HG03159 (cell line): Measurements from ENCODE around the gene OMA1.
"Not testable (repeated sequence)": the region's sequence is repeated elsewhere in the genome, so short reads cannot be mapped to it uniquely, and the experiment has no call there.

Source experiments
- ATAC-seq: cut with Tn5 transposase; IDR thresholded peaks from one replicate; pipeline ENCODE4 v1.9.1; 2021; ENCODE audit warnings: mild to moderate bottlenecking, moderate library complexity; ENCODE audit not compliant: unreplicated experiment

Gene OMA1

DNA sequence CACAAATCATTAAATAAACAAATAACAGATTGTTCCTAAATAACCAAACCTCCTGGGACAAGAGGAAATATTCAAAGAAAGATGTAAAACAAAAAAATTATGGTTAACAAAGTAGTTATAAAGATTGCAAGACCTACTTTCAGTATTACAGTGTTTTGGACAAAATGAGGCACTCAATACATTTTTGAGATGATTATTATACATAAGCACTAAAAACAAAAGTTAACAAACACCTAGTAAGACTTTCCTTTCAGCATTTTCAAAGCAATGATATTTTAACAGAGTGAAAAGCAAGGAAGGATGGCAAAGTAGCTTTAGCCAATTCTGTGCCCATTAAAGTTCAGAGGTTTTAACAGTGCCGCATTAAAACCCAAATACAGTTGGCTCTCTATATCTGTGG, 17.2 kb downstream of the OMA1 start:
- ATAC-seq, result no peak

- no peak for ATAC-seq
Observed at GRCh38 chr1:58528518-58528917, 18.0 kb downstream of the OMA1 start.

GRCh38 chr1:58524353-58524945, 22.1 kb downstream of the OMA1 start:
- no peak for ATAC-seq

- no peak for ATAC-seq
Observed at GRCh38 chr1:58515794-58516401, 30.6 kb downstream of the OMA1 start.

DNA sequence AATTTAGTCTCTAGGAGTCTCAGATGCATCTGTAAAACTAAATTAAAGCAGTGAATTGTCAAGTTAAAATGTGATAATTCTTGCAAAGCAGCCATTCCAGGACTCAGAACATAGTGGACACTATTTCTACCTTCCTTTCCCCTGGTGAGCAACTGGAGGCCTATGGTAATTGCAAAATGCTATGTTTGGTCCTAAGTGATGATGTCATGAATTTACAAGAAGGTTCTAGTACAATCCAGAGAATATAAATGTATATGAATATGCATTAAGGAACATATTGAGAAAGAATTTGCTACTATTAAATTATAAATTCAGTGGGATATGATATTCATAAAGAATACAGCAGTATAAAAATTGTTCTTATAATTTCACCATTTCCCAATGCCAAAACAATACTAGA, 32.6 kb downstream of the OMA1 start:
- no peak for ATAC-seq

- no peak for ATAC-seq
Observed at GRCh38 chr1:58508629-58509028, 37.9 kb downstream of the OMA1 start.

GRCh38 chr1:58505286-58505685, 41.2 kb downstream of the OMA1 start:
- ATAC-seq, result no peak

- ATAC-seq, result no peak
Observed at GRCh38 chr1:58502519-58502918, 44.0 kb downstream of the OMA1 start.

DNA sequence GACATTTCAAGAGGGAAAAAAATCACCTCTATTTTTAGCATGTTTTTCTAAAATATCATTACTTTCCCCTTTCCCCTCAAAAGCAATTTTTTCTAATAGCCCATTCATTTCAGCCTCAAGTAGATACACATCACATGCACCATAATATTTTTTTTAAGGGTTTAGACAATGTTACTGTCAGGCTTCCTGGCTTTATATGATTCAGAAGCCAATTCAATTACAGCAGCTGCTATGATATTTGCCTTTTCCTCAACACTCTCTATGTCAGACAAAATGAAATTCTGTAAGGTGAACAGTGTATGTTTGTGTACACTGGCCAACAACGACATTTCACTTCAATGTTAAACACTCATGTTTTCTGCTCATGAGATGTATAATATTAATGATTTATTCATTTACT, 46.5 kb downstream of the OMA1 start:
- ATAC-seq, result no peak

DNA sequence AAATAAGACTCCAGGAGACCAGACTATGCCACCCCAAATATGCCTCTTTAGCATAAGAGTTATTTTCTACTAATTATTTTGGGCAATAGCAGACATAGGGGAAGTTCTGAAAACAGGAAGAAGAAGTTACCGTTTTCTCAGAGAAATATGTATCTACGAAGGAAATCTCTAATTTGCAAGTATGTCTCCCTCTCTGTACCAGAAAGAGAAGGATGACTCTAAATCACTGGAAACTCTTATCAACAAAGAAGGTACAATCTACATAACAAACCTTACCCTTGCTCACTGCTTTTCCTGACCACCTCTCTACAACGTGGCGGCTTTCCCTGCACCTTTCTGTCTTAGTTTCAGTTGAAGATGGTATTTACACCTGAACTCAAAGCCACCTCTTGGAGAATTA, 49.0 kb downstream of the OMA1 start:
- no peak for ATAC-seq

DNA sequence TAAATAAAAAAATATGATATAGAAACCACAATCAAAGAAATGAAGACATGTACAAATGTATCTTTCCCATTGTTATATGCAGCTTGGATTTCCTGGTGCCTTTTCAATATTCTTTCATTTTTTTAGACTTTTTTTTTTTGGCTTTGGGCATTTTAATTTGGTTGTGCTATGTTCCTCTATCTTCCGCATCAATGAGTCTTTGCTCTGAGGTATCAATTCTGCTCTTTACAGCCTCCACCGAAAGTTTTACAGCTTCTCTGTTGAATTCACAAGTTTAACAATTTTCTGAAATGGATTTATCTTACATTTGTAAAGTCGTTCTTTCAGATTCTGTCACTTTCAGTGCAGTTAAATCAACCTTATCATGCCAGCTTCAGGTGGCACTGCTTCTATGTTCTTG, 50.5 kb downstream of the OMA1 start:
- no peak for ATAC-seq

GRCh38 chr1:58488914-58489313, 57.6 kb downstream of the OMA1 start:
- ATAC-seq, result not testable (repeated sequence)

DNA sequence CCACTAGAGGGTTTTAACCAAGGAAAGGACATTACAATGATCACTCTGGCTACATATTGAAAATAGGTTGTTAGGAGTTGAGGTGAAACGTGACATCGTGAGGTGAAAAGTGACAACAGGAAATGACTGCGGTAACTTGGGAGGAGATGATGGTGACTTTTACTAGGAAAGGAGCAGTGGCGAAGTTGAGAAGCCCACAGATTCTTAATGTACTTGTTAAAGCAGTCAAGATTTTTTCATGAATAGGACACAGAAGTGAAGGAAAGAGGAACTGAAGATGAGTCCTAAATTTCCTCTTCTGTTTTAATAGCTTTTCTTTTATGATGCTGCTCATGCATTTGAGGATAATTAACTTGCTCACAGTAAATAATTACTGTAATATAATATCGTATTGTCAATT, 59.5 kb downstream of the OMA1 start:
- no peak for ATAC-seq

DNA sequence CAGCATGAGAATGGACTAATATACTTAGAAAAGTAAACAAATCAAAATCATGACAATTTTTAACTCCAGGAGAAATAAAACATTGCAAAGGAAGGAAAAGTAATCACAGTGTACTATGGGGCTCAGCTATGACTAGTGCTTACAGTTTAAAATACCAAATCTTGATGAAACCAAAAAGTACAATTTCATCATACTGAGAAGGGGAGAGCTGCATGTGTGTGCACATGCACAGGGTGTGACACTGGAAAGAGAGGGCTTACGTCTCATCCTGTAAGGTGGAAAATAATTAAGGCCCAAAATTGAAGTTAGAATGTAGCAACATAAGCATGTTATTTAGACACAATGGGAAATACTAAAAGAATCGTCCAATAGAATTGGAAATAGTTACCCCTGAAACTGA, 64.6 kb downstream of the OMA1 start:
- no peak for ATAC-seq

GRCh38 chr1:58480191-58480590, 66.3 kb downstream of the OMA1 start:
- no peak for ATAC-seq

DNA sequence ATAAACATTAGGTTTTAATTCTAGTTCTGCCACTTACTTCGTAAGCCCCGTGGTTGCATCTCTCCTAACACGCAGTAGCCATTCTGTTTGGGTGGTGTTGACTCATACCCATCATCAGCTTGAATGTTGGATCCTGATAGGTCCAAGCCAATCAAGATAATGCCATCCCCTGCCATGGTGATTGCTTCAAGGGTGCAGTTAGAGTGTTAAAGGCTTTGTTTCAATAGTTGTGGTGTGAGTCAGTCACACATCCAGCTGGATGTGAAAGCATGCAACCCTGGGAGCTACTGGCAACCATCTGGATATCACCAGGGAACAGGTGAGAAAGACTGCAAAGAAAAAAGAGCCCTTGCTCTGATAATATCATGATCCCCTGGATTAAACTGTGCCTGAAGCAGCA, 69.1 kb downstream of the OMA1 start:
- ATAC-seq, result no peak

DNA sequence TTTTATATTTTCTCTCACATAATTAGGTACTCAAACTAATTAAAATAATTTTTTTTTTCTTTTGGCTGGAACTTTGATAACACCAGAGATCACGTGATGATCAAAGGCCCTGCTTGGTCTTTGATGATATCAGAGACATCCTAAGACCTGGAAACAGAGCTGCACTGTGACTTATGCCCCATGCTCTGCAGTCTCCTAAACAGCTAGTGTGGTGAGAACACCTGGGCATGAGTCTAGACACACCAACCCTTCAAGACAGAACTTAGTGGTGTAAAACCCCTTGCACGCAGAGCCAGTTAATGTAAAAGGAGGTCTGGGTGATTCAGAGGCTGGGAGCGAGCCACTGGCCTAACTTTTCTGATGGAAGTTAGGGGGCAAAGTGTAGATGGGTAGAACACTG, 70.3 kb downstream of the OMA1 start:
- no peak for ATAC-seq

GRCh38 chr1:58469476-58469875, 77.0 kb downstream of the OMA1 start:
- no peak for ATAC-seq

GRCh38 chr1:58469016-58469415, 77.5 kb downstream of the OMA1 start:
- ATAC-seq, result no peak

DNA sequence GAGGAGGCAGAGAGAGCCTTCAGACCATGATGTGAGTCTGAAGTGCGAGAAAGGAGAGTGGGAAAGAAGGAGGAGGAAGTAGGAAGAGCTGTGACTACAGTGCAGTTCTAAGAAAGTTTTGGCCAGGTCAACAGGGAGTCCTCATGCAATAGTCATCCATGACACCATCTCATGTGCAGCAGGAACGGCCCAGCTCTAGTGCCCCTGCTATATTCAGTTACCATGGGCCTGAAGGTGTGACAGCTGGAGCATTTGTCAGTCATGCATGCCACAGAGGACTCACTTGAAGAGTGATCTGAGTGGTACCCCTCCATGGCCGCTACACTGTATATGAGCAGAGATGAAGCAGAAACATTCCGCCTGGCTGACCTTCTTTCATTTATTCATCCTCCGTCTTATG, 77.9 kb downstream of the OMA1 start:
- ATAC-seq, result no peak

DNA sequence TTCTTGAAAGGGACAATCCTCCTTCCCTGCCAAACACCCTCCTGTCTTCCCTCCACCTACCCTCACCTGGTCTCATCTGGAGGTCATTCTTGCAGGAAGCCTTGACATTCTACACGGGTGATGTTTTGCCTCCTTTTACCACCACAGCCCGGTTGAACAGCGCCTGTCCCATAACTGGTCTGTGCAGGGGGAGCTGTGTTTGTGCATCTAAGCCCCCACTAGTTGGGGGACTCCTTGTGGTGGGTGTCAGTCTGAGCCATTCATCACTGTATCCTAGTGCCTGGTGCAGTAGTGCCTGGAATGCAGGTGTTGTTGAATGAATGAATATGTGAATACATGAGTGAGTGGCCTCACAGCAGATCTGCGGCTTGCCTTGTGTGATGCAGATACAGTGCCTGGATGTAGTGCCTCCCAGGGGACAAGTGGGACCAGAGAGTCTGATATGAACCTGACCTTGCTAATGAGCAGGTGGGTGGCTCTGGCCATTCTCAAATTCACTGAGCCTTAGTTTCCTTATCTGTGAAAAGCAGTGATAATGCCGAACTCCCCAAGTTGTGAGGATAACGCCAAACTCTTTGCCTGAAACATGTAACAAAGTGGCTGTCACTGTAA, 79.8 kb downstream of the OMA1 start:
- no peak for ATAC-seq

GRCh38 chr1:58465825-58466629, 80.5 kb downstream of the OMA1 start:
- ATAC-seq, result no peak
